Measurements from ENCODE around the gene ODAPH.
"Not testable (repeated sequence)": the region's sequence is repeated elsewhere in the genome, so short reads cannot be mapped to it uniquely, and the experiment has no call there.

GRCh38 chr4:75537308-75537707 is 18.6 kb upstream of the ODAPH start:
- not testable (repeated sequence) for TF ChIP-seq CTCF (optimal IDR thresholded peaks at IDR 0.05 in 1 of 3, IDR thresholded peaks at IDR 0.05 in 1 of 3, conservative IDR thresholded peaks at IDR 0.05 in 1 of 3; ENCODE audit: extremely low read depth in 1 of 3, insufficient read depth in 2 of 3, low read length in 3 of 3); EZH2 (IDR thresholded peaks at IDR 0.05; ENCODE audit: low read length)
